HAP-1 (cell line): ENCODE measurements around the gene PAX5.

Experiments used
- DNase-seq, 2 experiments: peaks; one replicate each; pipeline ENCODE4 v3.0.0-alpha.2; 2016 to 2020; ENCODE audit warnings: low spot score in 2 of 2
- H3K27me3 ChIP-seq: fragments of 250-450 bp; sonication (Bioruptor Pico); 2 replicates; pipeline ENCODE4 v1.5.1; 2020; ENCODE audit warnings: low read depth, mild to moderate bottlenecking, moderate library complexity
- H3K36me3 ChIP-seq: fragments of 250-450 bp; sonication (Bioruptor Pico); replicated peaks from 2 replicates; pipeline ENCODE4 v1.5.1; 2020; ENCODE audit warnings: mild to moderate bottlenecking
- H3K4me1 ChIP-seq: fragments of 250-450 bp; sonication (Bioruptor Pico); 2 replicates; pipeline ENCODE4 v1.5.1; 2020; ENCODE audit warnings: mild to moderate bottlenecking
- H3K4me3 ChIP-seq: fragments of 250-450 bp; sonication (Bioruptor Pico); 2 replicates; pipeline ENCODE4 v1.5.1; 2020; ENCODE audit warnings: mild to moderate bottlenecking, moderate library complexity
- H3K9me3 ChIP-seq: fragments of 250-450 bp; sonication (Bioruptor Pico); 2 replicates; pipeline ENCODE4 v1.5.1; 2020; ENCODE audit warnings: mild to moderate bottlenecking, moderate library complexity
- in situ Hi-C: fragments of 300-500 bp; cut with MboI; formaldehyde crosslinking; loops from 3 replicates; pipeline ENCODE4 v1.14.3; 2020; ENCODE audit warnings: low sequenced_read_pairs, inconsistent platforms, mixed read lengths

The PAX5 gene

DNA sequence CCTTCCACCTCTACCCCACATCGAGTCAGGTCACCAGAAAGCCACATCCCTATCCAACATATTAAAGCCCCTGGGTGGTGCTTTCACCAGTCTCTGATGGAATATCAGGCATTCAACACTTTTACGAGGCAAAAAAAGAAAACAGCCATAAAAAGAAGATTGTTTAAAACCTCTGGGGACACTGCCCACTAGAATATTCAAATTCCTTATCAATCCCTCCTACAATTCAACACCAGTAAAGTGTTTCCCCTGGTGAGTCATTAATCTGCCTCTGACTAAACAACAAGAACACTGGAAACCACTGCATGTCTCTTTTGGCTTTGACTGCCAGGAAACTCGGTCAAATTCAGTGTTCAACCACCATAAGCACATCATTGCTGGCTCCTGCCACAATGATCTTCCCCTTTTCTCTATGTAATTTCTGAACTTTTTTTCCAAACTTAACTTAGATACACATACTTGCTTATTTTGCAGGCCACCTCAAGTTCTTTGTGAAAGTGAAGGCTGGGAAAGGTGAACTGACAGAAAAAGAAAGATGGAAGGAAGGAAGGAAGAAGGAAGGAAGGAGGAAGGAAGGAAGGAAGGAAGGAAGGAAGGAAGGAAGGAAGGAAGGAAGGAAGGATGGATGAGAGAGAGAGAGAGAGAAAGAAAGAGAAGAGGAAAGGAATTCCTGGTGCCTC is 105.3 kb downstream of the PAX5 start:
- Histone ChIP-seq H3K4me3 (no peak overlapping the region), H3K9me3 (no peaks in the 10 kb centered on the region), H3K27me3 (no peaks in the 10 kb centered on the region), H3K36me3 (no peaks in the 10 kb centered on the region), H3K4me1 (no peaks in the 10 kb centered on the region)
- in situ Hi-C loops = no loop called here
- DNase-seq = peak in 1 of 2 experiments; percentile 52

DNA sequence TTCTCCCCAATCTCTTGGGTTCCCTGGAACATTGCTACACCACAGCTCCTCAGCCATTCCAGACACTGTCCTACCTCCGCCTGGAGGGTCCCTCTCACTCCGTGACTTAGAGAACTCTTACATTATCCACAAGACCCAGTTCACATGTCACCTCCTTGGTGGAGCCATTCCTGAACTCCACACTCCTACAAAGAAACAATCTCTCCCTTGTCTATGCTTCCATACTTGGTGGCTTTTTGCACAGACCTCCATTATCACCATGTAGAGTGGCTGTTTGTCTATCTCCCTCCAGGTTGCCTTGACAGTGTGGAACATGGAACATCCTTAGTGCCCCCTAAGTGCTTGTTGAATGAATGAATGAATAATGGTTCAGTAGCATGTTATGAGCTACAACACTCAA is 105.9 kb downstream of the PAX5 start:
- Histone ChIP-seq H3K4me1 (no peaks in the 10 kb centered on the region), H3K36me3 (no peaks in the 10 kb centered on the region), H3K4me3 (no peak overlapping the region), H3K27me3 (no peaks in the 10 kb centered on the region), H3K9me3 (no peaks in the 10 kb centered on the region)
- no peak for DNase-seq
- in situ Hi-C loops = no loop called here

DNA sequence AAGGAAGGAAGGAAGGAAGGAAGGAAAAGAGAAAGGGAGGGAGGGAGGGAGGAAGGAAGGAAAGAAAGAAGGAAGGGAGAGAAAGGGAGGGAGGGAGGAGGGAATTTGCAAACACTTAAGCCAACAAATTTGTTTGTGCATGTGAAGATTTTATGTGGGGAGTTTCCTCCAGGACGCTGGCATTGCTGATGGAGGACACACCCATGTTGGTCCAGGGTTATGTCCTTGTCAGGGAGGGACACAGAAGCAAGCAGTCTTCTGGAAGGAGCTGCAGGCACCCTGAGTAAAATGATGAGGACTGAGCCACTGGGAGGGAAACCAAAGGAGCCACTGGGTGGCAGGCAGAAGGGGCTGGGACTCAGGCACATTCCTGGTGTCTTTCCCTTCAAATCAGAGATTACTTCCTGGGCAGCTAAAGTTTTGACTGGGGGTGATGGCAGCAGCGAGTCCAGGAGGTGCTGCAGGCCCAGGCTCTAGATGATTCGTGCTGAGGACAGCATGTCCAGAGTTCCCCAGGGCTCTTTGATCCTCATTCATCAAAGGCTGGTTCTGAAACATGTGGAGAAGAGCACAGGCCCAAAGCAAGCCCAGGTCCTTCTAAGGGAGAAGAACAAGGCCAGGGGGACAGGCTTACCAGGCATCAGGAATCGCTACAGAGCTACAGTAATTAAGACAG is 109.2 kb downstream of the PAX5 start:
- H3K27me3 ChIP-seq = no peaks in the 10 kb centered on the region
- no peaks in the 10 kb centered on the region for H3K4me1 ChIP-seq
- no peaks in the 10 kb centered on the region for H3K36me3 ChIP-seq
- H3K4me3 ChIP-seq = no peak overlapping the region
- H3K9me3 ChIP-seq = no peaks in the 10 kb centered on the region
- in situ Hi-C loops = no loop called here
- DNase-seq = no peak

DNA sequence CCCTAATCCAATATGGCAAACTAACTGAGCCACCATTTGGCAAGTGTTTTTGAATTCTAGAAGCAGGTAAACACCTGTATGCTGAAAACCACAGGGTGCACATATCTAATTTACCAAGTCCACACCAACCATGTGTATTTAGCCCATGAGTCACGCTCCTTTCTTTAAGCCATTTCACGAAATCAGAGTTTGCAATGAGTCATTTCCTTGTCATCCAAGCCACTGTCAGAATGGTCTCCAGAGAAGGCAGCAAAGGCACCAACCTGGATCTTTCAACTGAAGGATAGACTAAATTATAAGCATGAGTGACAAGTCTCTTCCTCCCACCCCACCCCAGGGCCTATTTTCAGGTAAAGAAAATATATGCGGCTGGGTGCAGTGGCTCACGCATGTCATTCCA is 110.0 kb downstream of the PAX5 start:
- Histone ChIP-seq H3K27me3 (no peaks in the 10 kb centered on the region), H3K4me1 (no peaks in the 10 kb centered on the region), H3K9me3 (no peaks in the 10 kb centered on the region), H3K36me3 (no peaks in the 10 kb centered on the region), H3K4me3 (no peak overlapping the region)
- in situ Hi-C loops = no loop called here
- no peak for DNase-seq

DNA sequence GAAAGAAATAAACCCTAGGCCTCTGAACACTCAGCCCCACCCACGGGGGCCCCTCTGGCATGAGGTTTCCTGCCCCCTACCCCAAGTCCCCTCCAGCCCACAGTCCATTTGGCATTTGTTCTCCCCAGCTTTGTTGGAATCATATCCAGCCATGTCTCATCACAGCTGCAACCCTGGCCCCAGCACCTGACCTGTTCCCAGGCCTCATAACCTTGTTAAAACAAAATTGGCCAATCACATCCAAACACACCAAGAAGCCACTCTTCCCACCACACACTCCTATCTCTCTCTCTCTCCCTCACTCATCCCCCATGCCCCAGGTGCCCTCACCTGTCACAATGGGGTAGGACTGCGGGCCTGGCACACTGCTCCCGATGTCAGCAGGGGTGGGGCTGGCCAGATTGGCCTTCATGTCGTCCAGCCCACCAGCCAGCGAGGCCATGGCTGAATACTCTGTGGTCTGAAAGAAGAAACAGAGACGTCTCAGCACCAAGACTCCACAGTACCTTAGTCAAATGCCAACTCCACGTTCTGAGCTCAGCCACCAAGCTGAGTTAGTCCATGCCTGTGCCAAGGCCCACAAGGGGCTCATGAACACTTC is 110.9 kb downstream of the PAX5 start:
- no peak for DNase-seq
- Histone ChIP-seq H3K27me3 (no peaks in the 10 kb centered on the region), H3K9me3 (no peaks in the 10 kb centered on the region), H3K4me1 (no peaks in the 10 kb centered on the region), H3K36me3 (no peaks in the 10 kb centered on the region), H3K4me3 (no peak overlapping the region)
- in situ Hi-C loops = no loop called here

DNA sequence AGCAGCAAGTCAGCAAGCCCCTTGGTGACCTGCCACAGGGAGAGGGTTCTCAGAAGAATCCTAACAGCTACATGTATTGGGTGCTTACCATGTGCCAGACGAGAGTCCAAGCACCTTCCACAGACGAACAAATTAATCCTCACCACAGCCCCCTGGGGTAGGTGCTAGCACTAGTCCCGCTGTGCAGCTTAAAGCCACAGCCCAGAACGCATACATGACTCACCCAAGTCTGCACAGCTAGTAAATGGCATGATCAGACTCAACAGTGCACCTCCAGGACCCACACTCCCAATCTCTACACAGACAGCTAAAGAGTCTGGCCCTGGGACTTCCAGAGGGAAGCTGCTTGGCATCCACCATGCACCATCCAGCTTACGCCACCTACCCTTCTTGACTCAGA is 111.5 kb downstream of the PAX5 start:
- in situ Hi-C loops = no loop called here
- no peak for DNase-seq
- Histone ChIP-seq H3K27me3 (no peaks in the 10 kb centered on the region), H3K4me3 (no peak overlapping the region), H3K9me3 (no peaks in the 10 kb centered on the region), H3K36me3 (no peaks in the 10 kb centered on the region), H3K4me1 (no peaks in the 10 kb centered on the region)

DNA sequence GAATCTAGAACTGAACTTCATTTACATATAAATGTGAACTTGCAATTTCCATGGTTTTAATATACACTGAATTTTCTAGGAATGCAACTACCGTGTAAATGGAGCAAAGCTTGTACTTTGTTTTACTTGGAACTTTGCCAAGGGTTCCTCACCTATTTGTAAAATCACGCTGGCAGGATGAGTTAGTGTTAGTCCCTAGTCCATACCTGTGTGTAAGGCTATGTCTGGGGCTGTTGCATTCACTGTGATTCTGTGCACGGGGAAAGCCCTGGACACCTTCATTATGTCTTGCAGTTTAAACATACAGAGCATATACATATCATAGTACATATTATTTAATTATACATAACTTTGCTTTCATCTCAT is 119.9 kb downstream of the PAX5 start:
- DNase-seq = peak in 1 of 2 experiments; percentile 43
- Histone ChIP-seq H3K27me3 (no peaks in the 10 kb centered on the region), H3K36me3 (no peaks in the 10 kb centered on the region), H3K9me3 (no peaks in the 10 kb centered on the region), H3K4me1 (peaks cover 9% of the 10 kb centered on the region), H3K4me3 (no peak overlapping the region)
- in situ Hi-C loops = no loop called here

DNA sequence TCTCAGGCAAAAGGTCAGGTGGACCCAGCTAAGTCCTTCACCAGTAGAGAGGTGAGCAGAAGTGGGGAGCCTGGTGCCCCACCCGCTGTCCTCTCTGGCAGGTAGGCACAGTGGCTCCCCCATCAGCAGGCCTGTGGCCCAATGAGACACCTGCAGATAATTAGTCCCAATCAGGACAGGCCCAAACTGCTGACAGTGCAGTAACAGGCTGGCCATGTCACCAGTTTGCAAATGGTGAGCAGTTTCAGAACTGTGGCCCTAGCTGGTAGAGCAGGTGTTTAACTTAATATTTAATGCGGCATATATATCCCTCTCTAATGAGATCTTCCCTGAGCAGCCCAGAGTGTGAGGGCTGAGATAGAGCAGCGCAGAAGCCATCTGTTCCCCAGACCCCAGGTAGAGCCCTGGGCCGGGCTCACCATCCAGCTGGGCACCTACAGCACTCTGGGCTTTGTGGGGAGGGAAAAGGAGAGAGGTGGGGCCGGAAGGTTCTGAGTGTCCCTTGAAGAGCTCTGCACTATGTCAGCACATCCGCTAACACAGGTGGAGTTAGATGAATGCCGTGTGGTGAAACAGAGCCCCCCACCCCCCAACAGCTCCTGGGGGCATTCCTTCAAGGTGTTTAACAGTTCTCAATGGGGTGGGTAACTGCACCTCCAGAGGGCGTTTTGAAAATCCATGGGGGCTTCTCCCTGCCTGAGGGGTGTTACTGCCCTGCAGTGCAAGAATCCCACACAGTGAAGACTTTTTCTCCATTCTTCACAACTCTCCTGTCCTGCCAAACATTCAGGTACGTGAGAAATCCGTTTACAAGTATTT is 120.5 kb downstream of the PAX5 start:
- in situ Hi-C loops = no loop called here
- peak in 1 of 2 experiments; percentile 29 for DNase-seq
- no peaks in the 10 kb centered on the region for H3K36me3 ChIP-seq
- H3K9me3 ChIP-seq = no peaks in the 10 kb centered on the region
- peaks cover 9% of the 10 kb centered on the region for H3K4me1 ChIP-seq
- H3K4me3 ChIP-seq = no peak overlapping the region
- no peaks in the 10 kb centered on the region for H3K27me3 ChIP-seq

DNA sequence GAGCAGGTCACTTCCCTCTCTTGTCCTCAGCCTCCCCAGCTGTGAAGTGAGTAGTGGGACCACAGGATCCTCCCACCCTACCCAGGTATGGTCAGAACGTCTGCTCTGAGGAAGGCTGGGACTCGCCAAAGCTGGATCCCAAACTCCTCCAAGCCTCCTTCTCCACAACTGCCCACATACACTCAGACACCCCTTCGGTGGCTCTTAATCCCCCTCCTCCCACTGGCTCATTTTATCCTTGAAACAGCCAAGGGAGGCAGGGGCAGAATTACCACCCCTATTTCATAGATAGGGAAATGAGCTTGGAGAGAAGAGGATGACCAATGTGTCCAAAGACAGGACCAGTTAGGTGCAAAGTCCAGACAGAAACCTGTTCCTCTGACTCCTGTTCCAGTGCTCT is 121.4 kb downstream of the PAX5 start:
- Histone ChIP-seq H3K36me3 (no peaks in the 10 kb centered on the region), H3K4me1 (peaks cover 9% of the 10 kb centered on the region), H3K4me3 (no peak overlapping the region), H3K9me3 (no peaks in the 10 kb centered on the region), H3K27me3 (no peaks in the 10 kb centered on the region)
- DNase-seq = no peak
- in situ Hi-C loops = no loop called here

DNA sequence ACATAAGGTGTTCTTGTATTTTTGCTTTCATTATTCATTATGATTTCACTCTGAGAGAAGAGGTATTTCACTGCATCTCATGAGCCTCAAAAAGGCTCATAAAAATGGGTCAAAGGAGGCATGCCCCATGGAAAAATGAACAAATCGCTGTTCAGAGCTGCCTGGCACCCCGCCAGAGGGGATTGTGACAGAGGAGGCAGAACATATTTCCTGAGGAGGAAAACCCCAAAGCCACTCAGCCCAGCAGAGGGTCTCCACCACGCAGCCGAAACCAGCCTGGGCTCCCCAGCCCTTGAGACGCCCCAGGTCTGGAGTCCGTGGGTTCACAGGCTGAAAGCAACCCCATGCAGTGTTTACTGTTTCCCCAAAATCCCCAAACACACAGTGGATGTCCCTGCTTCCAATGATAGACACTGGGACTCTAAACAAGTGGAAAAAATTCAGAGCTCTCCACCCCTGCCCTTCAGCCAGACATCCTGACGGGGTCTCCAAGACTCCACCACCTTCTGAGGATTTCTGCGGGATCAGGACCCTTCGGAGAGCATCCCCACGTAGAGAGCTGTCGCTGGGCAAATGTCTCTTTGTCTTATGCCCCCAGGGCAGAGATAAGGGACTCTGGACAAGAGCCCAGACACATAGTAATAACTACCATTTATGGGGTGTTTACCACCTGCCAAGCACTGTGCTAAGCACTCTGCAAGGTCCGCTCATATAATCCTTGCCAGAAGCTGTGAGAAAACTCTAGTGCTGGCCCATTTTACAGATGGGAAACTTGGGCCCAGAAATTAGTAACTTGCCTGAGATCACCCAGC is 122.3 kb downstream of the PAX5 start:
- in situ Hi-C loops = no loop called here
- Histone ChIP-seq H3K27me3 (no peaks in the 10 kb centered on the region), H3K9me3 (no peaks in the 10 kb centered on the region), H3K4me1 (peaks cover 9% of the 10 kb centered on the region), H3K36me3 (no peaks in the 10 kb centered on the region), H3K4me3 (no peak overlapping the region)
- no peak for DNase-seq

DNA sequence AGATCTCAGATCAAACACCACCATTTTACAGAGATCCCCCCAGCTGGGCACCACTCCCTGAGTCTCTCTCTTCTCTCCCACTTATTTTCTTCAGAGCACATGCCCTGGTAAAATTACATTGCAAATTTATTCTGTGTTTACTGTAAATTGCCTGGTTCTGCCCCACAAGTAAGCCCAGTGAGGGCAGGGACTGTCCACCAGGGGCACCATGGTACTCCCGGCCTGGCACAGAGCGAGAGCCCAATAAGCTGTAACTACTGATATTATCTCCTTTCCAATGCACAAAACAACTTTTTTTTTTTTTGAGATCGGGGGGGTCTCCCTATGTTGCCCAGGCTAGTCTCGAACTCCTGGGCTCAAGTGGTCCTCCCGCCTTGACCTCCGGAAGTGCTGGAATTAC is 123.0 kb downstream of the PAX5 start:
- Histone ChIP-seq H3K27me3 (no peaks in the 10 kb centered on the region), H3K4me1 (peaks cover 9% of the 10 kb centered on the region), H3K9me3 (no peaks in the 10 kb centered on the region), H3K4me3 (no peak overlapping the region), H3K36me3 (no peaks in the 10 kb centered on the region)
- in situ Hi-C loops = no loop called here
- DNase-seq = no peak

DNA sequence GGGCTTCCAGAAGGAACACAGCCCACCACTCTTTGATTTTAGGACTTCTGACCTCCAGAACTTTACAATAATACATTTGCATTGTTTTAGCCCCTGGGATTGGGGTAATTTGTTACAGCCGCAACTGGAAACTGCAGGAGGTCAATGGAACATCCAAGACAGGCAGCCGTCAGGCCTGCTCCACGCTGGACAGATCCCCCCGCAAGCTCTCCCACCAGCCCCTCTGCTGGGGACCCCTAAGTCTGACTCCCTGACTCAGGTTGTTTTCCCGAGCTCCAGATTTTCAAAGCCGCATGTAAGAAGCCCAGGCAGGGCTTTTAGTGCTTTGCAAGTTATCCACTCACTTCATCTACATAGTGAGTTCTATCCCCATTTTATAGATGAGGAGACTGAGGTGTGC is 127.6 kb downstream of the PAX5 start:
- no peaks in the 10 kb centered on the region for H3K4me1 ChIP-seq
- no peaks in the 10 kb centered on the region for H3K36me3 ChIP-seq
- in situ Hi-C loops = no loop called here
- H3K27me3 ChIP-seq = no peaks in the 10 kb centered on the region
- no peak for DNase-seq
- H3K4me3 ChIP-seq = no peak overlapping the region
- H3K9me3 ChIP-seq = no peaks in the 10 kb centered on the region
